Neutrophil (primary cell): ENCODE measurements around the gene RBM12.
"Not testable (repeated sequence)": the region's sequence is repeated elsewhere in the genome, so short reads cannot be mapped to it uniquely, and the experiment has no call there.

ENCODE experiments used
- H3K27ac ChIP-seq: fragments of 200-600 bp; sonication (generic); 2 replicates; pipeline ENCODE4 v1.5.1; 2016; ENCODE audit warnings: mild to moderate bottlenecking, moderate library complexity
- H3K27me3 ChIP-seq: fragments of 200-600 bp; sonication (generic); 2 replicates; pipeline ENCODE4 v1.6.0; 2016; ENCODE audit warnings: mild to moderate bottlenecking
- H3K36me3 ChIP-seq: fragments of 200-600 bp; sonication (generic); 2 replicates; pipeline ENCODE4 v1.5.1; 2017
- H3K4me1 ChIP-seq, 2 experiments: fragments of 200-600 bp in 1 of 2; sonication (generic) in 1 of 2; 1 replicate in 1 of 2; 2 replicates in 1 of 2; pipeline versions ENCODE4 v1.5.1 to v1.6.1; 2013 to 2016; ENCODE audit warnings: low read depth in 1 of 2, low read length in 1 of 2, mild to moderate bottlenecking in 1 of 2, moderate library complexity in 1 of 2; ENCODE audit not compliant: control insufficient read depth in 1 of 2, insufficient read depth in 1 of 2
- H3K4me3 ChIP-seq, 2 experiments: fragments of 200-600 bp in 1 of 2; sonication (generic) in 1 of 2; 1 replicate in 1 of 2; 2 replicates in 1 of 2; pipeline ENCODE4 v1.5.1; 2013 to 2016; ENCODE audit warnings: low read depth in 1 of 2, low read length in 1 of 2, mild to moderate bottlenecking in 1 of 2, moderate library complexity in 1 of 2
- H3K9me3 ChIP-seq: fragments of 200-600 bp; sonication (generic); 2 replicates; pipeline ENCODE4 v1.5.1; 2016
- CTCF ChIP-seq: fragments of 200-600 bp; sonication (generic); IDR thresholded peaks from 2 replicates; pipeline ENCODE4 v1.5.1; 2016; ENCODE audit warnings: antibody characterized with exemption

Gene RBM12

GRCh38 chr20:35690265-35690664 is 25.6 kb upstream of the RBM12 start:
- no peak for TF ChIP-seq CTCF
- Histone ChIP-seq H3K9me3 (no peaks in the 10 kb centered on the region), H3K27me3 (no peaks in the 10 kb centered on the region), H3K36me3 (peaks cover 54% of the 10 kb centered on the region), H3K4me1 (no peaks in the 10 kb centered on the region), H3K4me3 (no peak overlapping the region), H3K27ac (no peak overlapping the region)

GRCh38 chr20:35686872-35687271 is 22.2 kb upstream of the RBM12 start:
- H3K4me1 ChIP-seq, H3K4me3 ChIP-seq, H3K27me3 ChIP-seq, H3K9me3 ChIP-seq, H3K27ac ChIP-seq: not testable (repeated sequence)
- peaks cover 42% of the 10 kb centered on the region for H3K36me3 ChIP-seq

- peaks cover 35% of the 10 kb centered on the region for H3K36me3 ChIP-seq
- H3K27me3 ChIP-seq, H3K27ac ChIP-seq, H3K4me3 ChIP-seq, H3K4me1 ChIP-seq, H3K9me3 ChIP-seq: not testable (repeated sequence)
These were observed 20.7 kb upstream of the RBM12 start for GRCh38 chr20:35685368-35685767.

GRCh38 chr20:35681960-35682359 is 17.3 kb upstream of the RBM12 start:
- H3K27me3 ChIP-seq: no peaks in the 10 kb centered on the region
- no peak overlapping the region for H3K27ac ChIP-seq
- no peak for TF ChIP-seq CTCF
- peaks cover 10% of the 10 kb centered on the region for H3K36me3 ChIP-seq
- H3K4me3 ChIP-seq: no peak overlapping the region
- peaks cover 11 to 12% of the 10 kb centered on the region in 2 experiments for H3K4me1 ChIP-seq
- no peaks in the 10 kb centered on the region for H3K9me3 ChIP-seq

- H3K27ac ChIP-seq: peak overlapping the region; percentile 75
- TF ChIP-seq CTCF: no peak
- no peaks in the 10 kb centered on the region for H3K9me3 ChIP-seq
- H3K4me3 ChIP-seq: peak overlapping the region; percentile 6 to 15
- H3K27me3 ChIP-seq: no peaks in the 10 kb centered on the region
- peaks cover 3% of the 10 kb centered on the region for H3K36me3 ChIP-seq
- peaks cover 11 to 12% of the 10 kb centered on the region in 2 experiments for H3K4me1 ChIP-seq
These were observed 15.9 kb upstream of the RBM12 start for GRCh38 chr20:35680452-35681183.

- Histone ChIP-seq H3K36me3 (peaks cover 48% of the 10 kb centered on the region), H3K27me3 (no peaks in the 10 kb centered on the region), H3K4me3 (no peak overlapping the region), H3K4me1 (peaks cover 0 to under 1% of the 10 kb centered on the region in 2 experiments), H3K27ac (no peak overlapping the region), H3K9me3 (no peaks in the 10 kb centered on the region)
- no peak for TF ChIP-seq CTCF
These were observed 10.2 kb upstream of the RBM12 start for GRCh38 chr20:35674921-35675320.
